NCI-H226 (cell line): ENCODE data around the gene CRIM1.

Source experiments
- DNase-seq: peaks from one replicate; pipeline ENCODE4 v3.0.0-alpha.2; 2015

CRIM1 gene

GRCh38 chr2:36427790-36428243, 72.2 kb downstream of the CRIM1 start:
- no peak for DNase-seq

- DNase-seq = no peak
Observed at GRCh38 chr2:36430549-36430948, 75.0 kb downstream of the CRIM1 start.

- no peak for DNase-seq
Observed at GRCh38 chr2:36432479-36432878, 76.9 kb downstream of the CRIM1 start.

GRCh38 chr2:36433311-36434217, 78.0 kb downstream of the CRIM1 start:
- peak; percentile 71 for DNase-seq

GRCh38 chr2:36438449-36438977, 82.9 kb downstream of the CRIM1 start:
- DNase-seq = peak; percentile 97

- DNase-seq = no peak
Observed at GRCh38 chr2:36439084-36439483, 83.5 kb downstream of the CRIM1 start.

GRCh38 chr2:36441065-36441625, 85.6 kb downstream of the CRIM1 start:
- DNase-seq = no peak

- no peak for DNase-seq
Observed at GRCh38 chr2:36441816-36442215, 86.2 kb downstream of the CRIM1 start.

- no peak for DNase-seq
Observed at GRCh38 chr2:36444216-36444936, 88.8 kb downstream of the CRIM1 start.

GRCh38 chr2:36445185-36445866, 89.7 kb downstream of the CRIM1 start:
- no peak for DNase-seq

- no peak for DNase-seq
Observed at GRCh38 chr2:36446294-36446693, 90.7 kb downstream of the CRIM1 start.

GRCh38 chr2:36449213-36449612, 93.6 kb downstream of the CRIM1 start:
- DNase-seq = no peak

GRCh38 chr2:36449943-36450392, 94.4 kb downstream of the CRIM1 start:
- no peak for DNase-seq

- DNase-seq = peak; percentile 78
Observed at GRCh38 chr2:36450466-36451196, 95.1 kb downstream of the CRIM1 start.

GRCh38 chr2:36451512-36451911, 95.9 kb downstream of the CRIM1 start:
- peak; percentile 95 for DNase-seq

GRCh38 chr2:36452260-36452659, 96.7 kb downstream of the CRIM1 start:
- no peak for DNase-seq

- DNase-seq = no peak
Observed at GRCh38 chr2:36453652-36454051, 98.1 kb downstream of the CRIM1 start.

- DNase-seq = no peak
Observed at GRCh38 chr2:36455011-36455410, 99.4 kb downstream of the CRIM1 start.

- DNase-seq = no peak
Observed at GRCh38 chr2:36455788-36456187, 100.2 kb downstream of the CRIM1 start.

- peak; percentile 58 for DNase-seq
Observed at GRCh38 chr2:36456227-36457175, 100.9 kb downstream of the CRIM1 start.

GRCh38 chr2:36458106-36458505, 102.5 kb downstream of the CRIM1 start:
- no peak for DNase-seq
